Inferior parietal cortex (tissue), 1 donor: Measurements from ENCODE around the gene CTH.
"Not testable (repeated sequence)": the region's sequence is repeated elsewhere in the genome, so short reads cannot be mapped to it uniquely, and the experiment has no call there.

Source experiments
- DNase-seq: peaks from one replicate; pipeline ENCODE4 v3.0.0-alpha.2; 2016; ENCODE audit errors: extremely low spot score

CTH gene

GRCh38 chr1:70410604-70411359 lies at the start of gene CTH:
Gene CTH (plus strand): TSS chr1:70411268. CDS start chr1:70411416, 148 bp downstream.
- DNase-seq, result peak; percentile 95

- no peak for DNase-seq
Measured at GRCh38 chr1:70361727-70362398, 49.2 kb upstream of the CTH start.

GRCh38 chr1:70364439-70364838 lies 46.6 kb upstream of the CTH start:
- DNase-seq, result no peak

GRCh38 chr1:70366425-70366952 lies 44.6 kb upstream of the CTH start:
- not testable (repeated sequence) for DNase-seq

- DNase-seq, result not testable (repeated sequence)
Measured at GRCh38 chr1:70366997-70367396, 44.1 kb upstream of the CTH start.

- not testable (repeated sequence) for DNase-seq
Measured at GRCh38 chr1:70367397-70367796, 43.7 kb upstream of the CTH start.

GRCh38 chr1:70371586-70371985 lies 39.5 kb upstream of the CTH start:
- not testable (repeated sequence) for DNase-seq

- DNase-seq, result no peak
Measured at GRCh38 chr1:70372426-70372825, 38.6 kb upstream of the CTH start.

GRCh38 chr1:70373580-70373979 lies 37.5 kb upstream of the CTH start:
- not testable (repeated sequence) for DNase-seq

- no peak for DNase-seq
Measured at GRCh38 chr1:70376196-70376595, 34.9 kb upstream of the CTH start.

- DNase-seq, result no peak
Measured at GRCh38 chr1:70382682-70383081, 28.4 kb upstream of the CTH start.

- no peak for DNase-seq
Measured at GRCh38 chr1:70383483-70383882, 27.6 kb upstream of the CTH start.

- DNase-seq, result no peak
Measured at GRCh38 chr1:70384542-70384941, 26.5 kb upstream of the CTH start.

GRCh38 chr1:70385477-70385876 lies 25.6 kb upstream of the CTH start:
- no peak for DNase-seq

- no peak for DNase-seq
Measured at GRCh38 chr1:70386121-70386520, 24.9 kb upstream of the CTH start.

- DNase-seq, result no peak
Measured at GRCh38 chr1:70387507-70387906, 23.6 kb upstream of the CTH start.

GRCh38 chr1:70392626-70393025 lies 18.4 kb upstream of the CTH start:
- no peak for DNase-seq

GRCh38 chr1:70396607-70397006 lies 14.5 kb upstream of the CTH start:
- DNase-seq, result no peak

- no peak for DNase-seq
Measured at GRCh38 chr1:70397013-70397412, 14.1 kb upstream of the CTH start.

GRCh38 chr1:70400335-70400734 lies 10.7 kb upstream of the CTH start:
- no peak for DNase-seq

GRCh38 chr1:70401974-70402373 lies 9.1 kb upstream of the CTH start:
- no peak for DNase-seq

- no peak for DNase-seq
Measured at GRCh38 chr1:70403759-70404158, 7.3 kb upstream of the CTH start.

- DNase-seq, result no peak
Measured at GRCh38 chr1:70405780-70406416, 5.2 kb upstream of the CTH start.
